ENCODE data around the gene SNN. TPM values are rescaled to one million over a fixed set of nuclear protein-coding genes. Genes with fewer than 3 reads are reported as not detected.

SNN gene
- total and polyA plus RNA-seq, 9 donors = 8.0 to 40.3 (median 18.5) TPM

GRCh38 chr16:11705311-11706025, 37.2 kb downstream of the SNN start:
- Histone ChIP-seq H3K27ac (no peak overlapping the region), H3K4me3 (no peak overlapping the region), H3K27me3 (no peaks in the 10 kb centered on the region), H3K4me1 (ENCODE audit: insufficient read depth) (peaks cover 7% of the 10 kb centered on the region), H3K36me3 (no peaks in the 10 kb centered on the region), H3K9me3 (no peaks in the 10 kb centered on the region)
- intact Hi-C loops (cut with DNase I) = no loop called here
- no peak for DNase-seq
- no peak for TF ChIP-seq CTCF (IDR thresholded peaks at IDR 0.05)
- no peak for TF ChIP-seq POLR2A (IDR thresholded peaks at IDR 0.05)
- no peak for TF ChIP-seq EP300 (IDR thresholded peaks at IDR 0.05)
- 61 to 67% (median 62%) methylated on average over 6 of the region's 6 CpGs for WGBS, 3 donors

GRCh38 chr16:11706180-11706742, 38.0 kb downstream of the SNN start:
- DNase-seq = peak in 1 of 5 donors; percentile 25
- H3K27me3 ChIP-seq = no peaks in the 10 kb centered on the region
- no peak overlapping the region for H3K27ac ChIP-seq
- no peaks in the 10 kb centered on the region for H3K36me3 ChIP-seq
- H3K9me3 ChIP-seq = no peaks in the 10 kb centered on the region
- intact Hi-C loops (cut with DNase I) = no loop called here
- H3K4me1 ChIP-seq (ENCODE audit: insufficient read depth) = peaks cover 7% of the 10 kb centered on the region
- TF ChIP-seq EP300 (IDR thresholded peaks at IDR 0.05) = no peak
- TF ChIP-seq CTCF (IDR thresholded peaks at IDR 0.05) = no peak
- no peak for TF ChIP-seq POLR2A (IDR thresholded peaks at IDR 0.05)
- 21 to 34% (median 31%) methylated on average over 5 of the region's 5 CpGs for WGBS, 3 donors
- H3K4me3 ChIP-seq = no peak overlapping the region

- peaks cover 7% of the 10 kb centered on the region for H3K4me1 ChIP-seq (ENCODE audit: insufficient read depth)
- H3K9me3 ChIP-seq = no peaks in the 10 kb centered on the region
- no peaks in the 10 kb centered on the region for H3K36me3 ChIP-seq
- TF ChIP-seq POLR2A (IDR thresholded peaks at IDR 0.05) (no peak), EP300 (IDR thresholded peaks at IDR 0.05) (no peak)
- H3K4me3 ChIP-seq = no peak overlapping the region
- H3K27ac ChIP-seq = no peak overlapping the region
- WGBS, 3 donors = 67 to 81% (median 71%) methylated on average over 4 of the region's 4 CpGs
- no peaks in the 10 kb centered on the region for H3K27me3 ChIP-seq
- intact Hi-C loops (cut with DNase I) = no loop called here
- DNase-seq = peak in 1 of 5 donors; percentile 20
These were observed 39.5 kb downstream of the SNN start for GRCh38 chr16:11707679-11708197.

GRCh38 chr16:11708421-11708820, 40.2 kb downstream of the SNN start:
- WGBS, 3 donors = 36 to 47% (median 37%) methylated on average over 1 of the region's 1 CpG

More at GRCh38 chr16:11708421-11708820, 40.2 kb downstream of the SNN start:
- Histone ChIP-seq H3K4me3 (no peak overlapping the region), H3K27me3 (no peaks in the 10 kb centered on the region), H3K36me3 (no peaks in the 10 kb centered on the region), H3K4me1 (ENCODE audit: insufficient read depth) (peaks cover 7% of the 10 kb centered on the region), H3K27ac (no peak overlapping the region), H3K9me3 (no peaks in the 10 kb centered on the region)
- DNase-seq = no peak
- TF ChIP-seq POLR2A (IDR thresholded peaks at IDR 0.05) (no peak), EP300 (IDR thresholded peaks at IDR 0.05) (no peak), CTCF (IDR thresholded peaks at IDR 0.05) (no peak)
- intact Hi-C loops (cut with DNase I) = no loop called here

Measured in ovary (tissue), 9 donors.